WTC11 (cell line): ENCODE data around the gene ADORA1.

ENCODE experiments used
- ATF1 ChIP-seq: sonication (generic); formaldehyde crosslinking; IDR thresholded peaks from 2 replicates; pipeline ENCODE4 v1.8.1; 2023; ENCODE audit warnings: mild to moderate bottlenecking, moderate library complexity, missing genetic modification reagents
- CTCF ChIP-seq: fragments of 200-600 bp; IDR thresholded peaks from 2 replicates; pipeline ENCODE4 v1.8.0; 2022; ENCODE audit warnings: antibody characterized with exemption
- FOXJ3 ChIP-seq: sonication (generic); formaldehyde crosslinking; IDR thresholded peaks from 2 replicates; pipeline ENCODE4 v1.9.0; 2021; ENCODE audit warnings: missing genetic modification reagents, mild to moderate bottlenecking, borderline replicate concordance
- GRHL2 ChIP-seq: fragments of 250-450 bp; sonication (Bioruptor Pico); IDR thresholded peaks from 2 replicates; pipeline ENCODE4 v1.8.0; 2022; ENCODE audit warnings: mild to moderate bottlenecking, moderate library complexity; ENCODE audit not compliant: insufficient replicate concordance, severe bottlenecking
- GTF2I ChIP-seq: fragments of 250-450 bp; sonication (Bioruptor Pico); conservative IDR thresholded peaks from 2 replicates; pipeline ENCODE4 v1.4.0; 2021; ENCODE audit warnings: mild to moderate bottlenecking
- HMGA2 ChIP-seq: fragments of 250-450 bp; sonication (Bioruptor Pico); IDR thresholded peaks from 2 replicates; pipeline ENCODE4 v1.4.0; 2021; ENCODE audit warnings: mild to moderate bottlenecking, moderate library complexity
- NFYB ChIP-seq: sonication (generic); formaldehyde crosslinking; conservative IDR thresholded peaks from 2 replicates; pipeline ENCODE4 v1.8.0; 2022; ENCODE audit warnings: low read depth, missing genetic modification reagents
- PRRX2 ChIP-seq: fragments of 250-450 bp; sonication (Bioruptor Pico); IDR thresholded peaks from 2 replicates; pipeline ENCODE4 v1.8.0; 2021; ENCODE audit warnings: mild to moderate bottlenecking
- RORB ChIP-seq: fragments of 250-450 bp; sonication (Bioruptor Pico); IDR thresholded peaks from 2 replicates; pipeline ENCODE4 v1.9.0; 2021; ENCODE audit warnings: mild to moderate bottlenecking
- TEAD4 ChIP-seq: sonication (generic); formaldehyde crosslinking; IDR thresholded peaks from 2 replicates; pipeline ENCODE4 v1.8.0; 2022; ENCODE audit warnings: mild to moderate bottlenecking, missing genetic modification reagents
- TP53 ChIP-seq: sonication (generic); formaldehyde crosslinking; IDR thresholded peaks from 2 replicates; pipeline ENCODE4 v1.8.1; 2023; ENCODE audit warnings: mild to moderate bottlenecking, missing genetic modification reagents
- USF1 ChIP-seq: sonication (generic); formaldehyde crosslinking; IDR thresholded peaks from 2 replicates; pipeline ENCODE4 v1.8.0; 2022; ENCODE audit warnings: mild to moderate bottlenecking, missing genetic modification reagents
- ZMAT4 ChIP-seq: fragments of 250-450 bp; sonication (Bioruptor Pico); IDR thresholded peaks from 2 replicates; pipeline ENCODE4 v1.9.0; 2021; ENCODE audit warnings: mild to moderate bottlenecking
- TF ChIP-seq, protein P1 (sequence below): sonication (generic); formaldehyde crosslinking; conservative IDR thresholded peaks from 2 replicates; pipeline ENCODE4 v1.8.1; 2022; ENCODE audit warnings: mild to moderate bottlenecking, missing genetic modification reagents

GRCh38 chr1:203104789-203105390 lies 22.6 kb upstream of the ADORA1 start:
- TF ChIP-seq CTCF (no peak), USF1 (CRISPR knock-in tag) (no peak), RORB (no peak), ZMAT4 (CRISPR knock-in tag) (no peak), TEAD4 (no peak), TP53 (CRISPR knock-in tag) (no peak), FOXJ3 (CRISPR knock-in tag) (no peak), GTF2I (CRISPR knock-in tag) (no peak), NFYB (CRISPR knock-in tag) (no peak), HMGA2 (CRISPR knock-in tag) (no peak), PRRX2 (CRISPR knock-in tag) (no peak), GRHL2 (CRISPR knock-in tag) (no peak), ATF1 (CRISPR knock-in tag) (no peak)
- TF ChIP-seq, protein P1, sequence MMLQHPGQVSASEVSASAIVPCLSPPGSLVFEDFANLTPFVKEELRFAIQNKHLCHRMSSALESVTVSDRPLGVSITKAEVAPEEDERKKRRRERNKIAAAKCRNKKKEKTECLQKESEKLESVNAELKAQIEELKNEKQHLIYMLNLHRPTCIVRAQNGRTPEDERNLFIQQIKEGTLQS = no peak
